ENCODE data around the gene PIK3AP1. TPM values are rescaled to one million over a fixed set of nuclear protein-coding genes. Genes with fewer than 3 reads are reported as not detected.

PIK3AP1 gene
- total and polyA plus RNA-seq, 2 of the 8 experiments (the other 6 are each of a cell fraction or from before 2014, with no cell fraction given), result 1.9 to 4.5 TPM

DNA sequence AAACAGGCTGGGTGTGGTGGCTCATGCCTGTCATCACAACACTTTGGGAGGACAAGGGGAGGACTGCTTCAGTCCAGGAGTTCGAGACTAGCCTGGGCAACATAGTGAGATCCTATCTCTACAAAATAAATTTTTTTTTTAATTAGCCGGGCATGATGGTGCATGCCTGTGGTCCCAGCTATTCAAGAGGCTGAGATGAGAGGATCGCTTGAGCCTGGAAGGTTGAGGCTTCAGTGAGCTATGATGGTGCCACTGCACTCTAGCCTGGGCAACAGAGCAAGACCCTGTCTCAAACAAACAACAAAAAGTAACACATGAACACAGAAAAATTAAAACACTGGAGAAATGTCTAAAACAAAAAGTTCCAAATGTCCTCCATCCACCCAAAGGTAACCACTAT lies 22.9 kb downstream of the PIK3AP1 start:
- no peak overlapping the region for H4K5ac ChIP-seq (ENCODE audit: insufficient read length, low read depth, low read length)
- WGBS, 2 experiments (ENCODE audit: extremely low coverage in 1 of 2, insufficient coverage in 1 of 2, insufficient read length in 1 of 2, insufficient replicate concordance in 2 of 2, low coverage in 1 of 2, low lambda C conversion rate in 2 of 2, missing lambda C conversion rate in 1 of 2), result 91% methylated on average over 3 of the region's 3 CpGs; no CpG with 5 or more reads in 1 of the 2 experiments
- FAIRE-seq (no peak), DNase-seq (ENCODE audit: low read depth in 1 of 2, low spot score in 2 of 2) (no peak)
- no peak overlapping the region for H2BK12ac ChIP-seq (ENCODE audit: low read depth, low read length)
- no peak overlapping the region for H3K18ac ChIP-seq (ENCODE audit: extremely low read depth, low read length)
- H3K4me3 ChIP-seq (ENCODE audit: extremely low read depth in 1 of 4, insufficient read depth in 2 of 4, low read depth in 3 of 4, low read length in 4 of 4), result no peak overlapping the region
- no peaks in the 10 kb centered on the region for H3K79me2 ChIP-seq (ENCODE audit: control insufficient read depth in 1 of 2, insufficient read depth in 2 of 2, low read length in 2 of 2)
- no peak overlapping the region for H3K14ac ChIP-seq (ENCODE audit: insufficient read length)
- no peak overlapping the region for H3K4me2 ChIP-seq (ENCODE audit: insufficient read depth in 1 of 2, low read depth in 2 of 2, low read length in 2 of 2)
- no peak overlapping the region for H3K27ac ChIP-seq (ENCODE audit: low read depth, low read length)
- H3K4me1 ChIP-seq (replicated peaks in 1 of 4; ENCODE audit: control insufficient read depth in 3 of 4, insufficient read depth in 4 of 4, low read length in 3 of 4), result peaks cover 0 to 4% (median 1%) of the 10 kb centered on the region in 4 experiments; a peak in 2 of 7 replicates
- ChIA-PET CTCF (ENCODE audit: partially characterized antibody) (interaction anchor here (1.2 kb wide), 1 partner anchor 16 kb away, joined by 3 read pairs; no protein-coding TSS in a partner anchor), POLR2A (ENCODE audit: partially characterized antibody) (no interaction called here)
- H2AFZ ChIP-seq (ENCODE audit: low read length), result no peak overlapping the region
- H3K9me3 ChIP-seq (ENCODE audit: insufficient read depth in 2 of 2, low read depth in 1 of 2, low read length in 1 of 2), result no peaks in the 10 kb centered on the region
- H3K36me3 ChIP-seq (ENCODE audit: control insufficient read depth in 2 of 4, insufficient read depth in 4 of 4, low read length in 3 of 4), result no peaks in the 10 kb centered on the region
- H3K9ac ChIP-seq (replicated peaks in 1 of 4; ENCODE audit: extremely low read depth in 1 of 4, low read depth in 3 of 4, low read length in 3 of 4), result no peak overlapping the region
- H2BK15ac ChIP-seq (ENCODE audit: low read length), result no peak overlapping the region
- no peak overlapping the region for H4K91ac ChIP-seq (replicated peaks; ENCODE audit: insufficient read length, low read length)
- no peak overlapping the region for H2BK120ac ChIP-seq (replicated peaks; ENCODE audit: low read depth, low read length)
- H4K20me1 ChIP-seq (replicated peaks in 1 of 2; ENCODE audit: control insufficient read depth in 1 of 2, insufficient read depth in 2 of 2, low read length in 2 of 2), result no peaks in the 10 kb centered on the region
- H3K23me2 ChIP-seq (ENCODE audit: low read depth, low read length), result no peaks in the 10 kb centered on the region; the same call in 1 of the 2 replicates
- H3K27me3 ChIP-seq (replicated peaks in 1 of 4; ENCODE audit: control insufficient read depth in 3 of 4, extremely low read depth in 1 of 4, insufficient read depth in 3 of 4, low read length in 3 of 4), result no peaks in the 10 kb centered on the region
- no peak overlapping the region for H2BK20ac ChIP-seq (ENCODE audit: low read length)
- no peak overlapping the region for H3K23ac ChIP-seq (ENCODE audit: insufficient read length)
- H3K4ac ChIP-seq (replicated peaks; ENCODE audit: insufficient read length, low read depth, low read length), result no peak overlapping the region
- H3K79me1 ChIP-seq (ENCODE audit: low read depth, low read length), result no peaks in the 10 kb centered on the region
- H2BK5ac ChIP-seq (ENCODE audit: low read depth, low read length), result no peak overlapping the region
- no peak overlapping the region for H3K56ac ChIP-seq (replicated peaks; ENCODE audit: insufficient read length, low read depth, low read length)
- no peak overlapping the region for H2AK5ac ChIP-seq (ENCODE audit: low read depth, low read length)
- H4K8ac ChIP-seq (ENCODE audit: extremely low read depth, insufficient read depth, low read length), result no peak overlapping the region
- TF ChIP-seq CEBPB (IDR thresholded peaks at IDR 0.05; ENCODE audit: low read depth, low read length), result no peak
- no peak for TF ChIP-seq EGR1 (IDR thresholded peaks at IDR 0.05; ENCODE audit: borderline replicate concordance, low read depth, low read length)
- no peak for TF ChIP-seq ZNF274 (IDR thresholded peaks at IDR 0.05; ENCODE audit: borderline replicate concordance, extremely low read depth, low read length)
- no peak for TF ChIP-seq FOSL1 (IDR thresholded peaks at IDR 0.05; ENCODE audit: insufficient read depth, low read depth, low read length)
- no peak for TF ChIP-seq SIX5 (IDR thresholded peaks at IDR 0.05; ENCODE audit: low read depth, low read length)
- no peak for TF ChIP-seq NRF1 (IDR thresholded peaks at IDR 0.05; ENCODE audit: low read depth, low read length)

Measured in H1 (cell line).